Measurements from ENCODE around the gene FCN1.

The FCN1 gene

GRCh38 chr9:134951461-134951860 lies 33.7 kb upstream of the FCN1 start:
- DNase-seq, result no peak

- no peak for DNase-seq
Measured at GRCh38 chr9:134950386-134951210, 32.9 kb upstream of the FCN1 start.

- no peak for DNase-seq
Measured at GRCh38 chr9:134949681-134950385, 32.1 kb upstream of the FCN1 start.

GRCh38 chr9:134948149-134948548 lies 30.4 kb upstream of the FCN1 start:
- no peak for DNase-seq

- no peak for DNase-seq
Measured at GRCh38 chr9:134947265-134947955, 29.7 kb upstream of the FCN1 start.

- no peak for DNase-seq
Measured at GRCh38 chr9:134946663-134947062, 29.0 kb upstream of the FCN1 start.

- DNase-seq, result no peak
Measured at GRCh38 chr9:134945509-134946275, 28.0 kb upstream of the FCN1 start.

GRCh38 chr9:134944916-134945315 lies 27.2 kb upstream of the FCN1 start:
- no peak for DNase-seq

GRCh38 chr9:134944351-134944802 lies 26.7 kb upstream of the FCN1 start:
- DNase-seq, result no peak

- DNase-seq, result no peak
Measured at GRCh38 chr9:134943836-134944235, 26.1 kb upstream of the FCN1 start.

- no peak for DNase-seq
Measured at GRCh38 chr9:134943411-134943810, 25.7 kb upstream of the FCN1 start.

- no peak for DNase-seq
Measured at GRCh38 chr9:134942788-134943184, 25.1 kb upstream of the FCN1 start.

GRCh38 chr9:134942011-134942787 lies 24.5 kb upstream of the FCN1 start:
- no peak for DNase-seq

GRCh38 chr9:134940236-134941208 lies 22.8 kb upstream of the FCN1 start:
- no peak for DNase-seq

GRCh38 chr9:134939836-134940235 lies 22.1 kb upstream of the FCN1 start:
- DNase-seq, result no peak

- no peak for DNase-seq
Measured at GRCh38 chr9:134939080-134939733, 21.5 kb upstream of the FCN1 start.

GRCh38 chr9:134938346-134939079 lies 20.8 kb upstream of the FCN1 start:
- no peak for DNase-seq

- no peak for DNase-seq
Measured at GRCh38 chr9:134937566-134938345, 20.0 kb upstream of the FCN1 start.

Measured in fibroblast of skin of scalp (primary cell).